ENCODE results near the gene LRRC49.

GRCh38 chr15:71010997-71011396 lies 118.4 kb downstream of the LRRC49 start:
- TF ChIP-seq CTCF (IDR thresholded peaks at IDR 0.05) (no peak), POLR2A (IDR thresholded peaks at IDR 0.05) (no peak)

All from heart left ventricle (tissue), 13 donors.